ENCODE results near the gene SPATC1L.

SPATC1L gene

GRCh38 chr21:46210378-46211136 is 26.3 kb upstream of the SPATC1L start:
- no peak for TF ChIP-seq CTCF (IDR thresholded peaks at IDR 0.05; ENCODE audit: low read depth, low read length, missing control alignments)
- DNase-seq (ENCODE audit: low read depth) = no peak
- in situ Hi-C loops (cut with HindIII; ENCODE audit: low sequenced_read_pairs) = no loop called here
- H3K4me3 ChIP-seq (ENCODE audit: low read depth, low read length) = no peak overlapping the region

- no peak for TF ChIP-seq CTCF (IDR thresholded peaks at IDR 0.05; ENCODE audit: low read depth, low read length, missing control alignments)
- no peak overlapping the region for H3K4me3 ChIP-seq (ENCODE audit: low read depth, low read length)
- in situ Hi-C loops (cut with HindIII; ENCODE audit: low sequenced_read_pairs) = no loop called here
- no peak for DNase-seq (ENCODE audit: low read depth)
Observed at GRCh38 chr21:46208761-46209721, 24.8 kb upstream of the SPATC1L start.

- in situ Hi-C loops (cut with HindIII; ENCODE audit: low sequenced_read_pairs) = no loop called here
- no peak for TF ChIP-seq CTCF (IDR thresholded peaks at IDR 0.05; ENCODE audit: low read depth, low read length, missing control alignments)
- H3K4me3 ChIP-seq (ENCODE audit: low read depth, low read length) = no peak overlapping the region
- no peak for DNase-seq (ENCODE audit: low read depth)
Observed at GRCh38 chr21:46207920-46208591, 23.8 kb upstream of the SPATC1L start.

GRCh38 chr21:46207006-46207919 is 23.0 kb upstream of the SPATC1L start:
- in situ Hi-C loops (cut with HindIII; ENCODE audit: low sequenced_read_pairs) = no loop called here
- TF ChIP-seq CTCF (IDR thresholded peaks at IDR 0.05; ENCODE audit: low read depth, low read length, missing control alignments) = no peak
- DNase-seq (ENCODE audit: low read depth) = no peak
- H3K4me3 ChIP-seq (ENCODE audit: low read depth, low read length) = no peak overlapping the region

- TF ChIP-seq CTCF (IDR thresholded peaks at IDR 0.05; ENCODE audit: low read depth, low read length, missing control alignments) = no peak
- no peak for DNase-seq (ENCODE audit: low read depth)
- no peak overlapping the region for H3K4me3 ChIP-seq (ENCODE audit: low read depth, low read length)
- in situ Hi-C loops (cut with HindIII; ENCODE audit: low sequenced_read_pairs) = no loop called here
Observed at GRCh38 chr21:46206163-46207005, 22.1 kb upstream of the SPATC1L start.

All from astrocyte of the cerebellum (primary cell).